Mammary epithelial cell (primary cell): ENCODE results near the gene ZCCHC8.

Experiments
- EZH2 ChIP-seq: IDR thresholded peaks from 2 replicates; pipeline ENCODE4 v1.6.1; 2012; ENCODE audit warnings: low read length, inconsistent platforms, borderline replicate concordance
- TF ChIP-seq, protein P1 (sequence below), 2 donors: IDR thresholded peaks in 1 of 2; conservative IDR thresholded peaks in 1 of 2; 2 replicates each; pipeline ENCODE4 v1.5.1; 2011 to 2012; ENCODE audit warnings: inconsistent platforms in 2 of 2, low read length in 2 of 2, mild to moderate bottlenecking in 2 of 2, control low read depth in 1 of 2, low read depth in 1 of 2; ENCODE audit not compliant: insufficient read depth in 1 of 2; ENCODE audit errors: extremely low read depth in 1 of 2

DNA sequence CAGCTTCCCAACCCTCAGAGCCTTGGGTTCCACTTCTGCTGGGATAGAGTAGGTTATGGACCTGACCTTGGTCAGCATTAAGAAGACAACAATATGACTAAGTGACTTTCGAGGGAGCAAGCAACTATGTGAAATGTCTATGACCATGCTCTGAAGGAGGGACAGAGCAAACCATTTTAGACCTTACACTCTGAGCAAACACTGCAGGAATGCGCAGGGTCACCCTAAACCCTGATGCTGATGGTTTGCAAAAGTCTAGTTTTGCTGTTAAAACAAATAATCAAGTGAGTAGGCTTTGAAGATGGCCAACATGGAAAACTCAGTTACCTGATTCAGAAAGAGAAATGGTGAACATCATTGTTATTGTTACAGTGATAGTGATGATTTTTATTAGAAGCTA lies 8.7 kb downstream of the ZCCHC8 start:
- TF ChIP-seq, protein P1, sequence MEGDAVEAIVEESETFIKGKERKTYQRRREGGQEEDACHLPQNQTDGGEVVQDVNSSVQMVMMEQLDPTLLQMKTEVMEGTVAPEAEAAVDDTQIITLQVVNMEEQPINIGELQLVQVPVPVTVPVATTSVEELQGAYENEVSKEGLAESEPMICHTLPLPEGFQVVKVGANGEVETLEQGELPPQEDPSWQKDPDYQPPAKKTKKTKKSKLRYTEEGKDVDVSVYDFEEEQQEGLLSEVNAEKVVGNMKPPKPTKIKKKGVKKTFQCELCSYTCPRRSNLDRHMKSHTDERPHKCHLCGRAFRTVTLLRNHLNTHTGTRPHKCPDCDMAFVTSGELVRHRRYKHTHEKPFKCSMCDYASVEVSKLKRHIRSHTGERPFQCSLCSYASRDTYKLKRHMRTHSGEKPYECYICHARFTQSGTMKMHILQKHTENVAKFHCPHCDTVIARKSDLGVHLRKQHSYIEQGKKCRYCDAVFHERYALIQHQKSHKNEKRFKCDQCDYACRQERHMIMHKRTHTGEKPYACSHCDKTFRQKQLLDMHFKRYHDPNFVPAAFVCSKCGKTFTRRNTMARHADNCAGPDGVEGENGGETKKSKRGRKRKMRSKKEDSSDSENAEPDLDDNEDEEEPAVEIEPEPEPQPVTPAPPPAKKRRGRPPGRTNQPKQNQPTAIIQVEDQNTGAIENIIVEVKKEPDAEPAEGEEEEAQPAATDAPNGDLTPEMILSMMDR (conservative IDR thresholded peaks at IDR 0.05 in 1 of 2, IDR thresholded peaks at IDR 0.05 in 1 of 2; ENCODE audit: extremely low read depth in 1 of 2, insufficient read depth in 1 of 2, low read depth in 1 of 2, low read length in 2 of 2): no peak
- no peak for TF ChIP-seq EZH2
